NCI-H128 (cell line): ENCODE data around the gene AKAP13.

Source experiments
- DNase-seq: peaks from one replicate; lab custom pipeline; 2025; ENCODE audit not compliant: unreplicated experiment; lab: John Stamatoyannopoulos, UW

Gene AKAP13

DNA sequence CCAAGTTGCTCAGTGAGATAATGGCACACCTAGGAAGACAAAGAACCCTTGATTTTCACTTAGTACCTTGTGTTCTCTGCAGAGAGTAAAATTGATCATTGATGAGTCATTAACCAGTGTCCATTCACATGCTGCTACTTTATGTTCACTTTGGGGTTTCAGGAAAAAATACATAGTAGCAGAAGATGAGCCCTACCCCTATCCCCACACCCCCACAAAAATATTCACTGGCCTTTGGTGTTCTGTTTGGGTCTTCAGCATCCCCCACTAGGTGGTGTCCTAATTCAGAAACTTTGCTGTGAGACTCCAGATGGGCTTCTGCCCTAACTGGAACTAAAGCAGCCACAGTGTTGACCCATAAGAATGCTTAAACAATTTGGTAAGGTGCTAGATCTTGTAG is 235.5 kb downstream of the AKAP13 start:
- DNase-seq, result no peak

DNA sequence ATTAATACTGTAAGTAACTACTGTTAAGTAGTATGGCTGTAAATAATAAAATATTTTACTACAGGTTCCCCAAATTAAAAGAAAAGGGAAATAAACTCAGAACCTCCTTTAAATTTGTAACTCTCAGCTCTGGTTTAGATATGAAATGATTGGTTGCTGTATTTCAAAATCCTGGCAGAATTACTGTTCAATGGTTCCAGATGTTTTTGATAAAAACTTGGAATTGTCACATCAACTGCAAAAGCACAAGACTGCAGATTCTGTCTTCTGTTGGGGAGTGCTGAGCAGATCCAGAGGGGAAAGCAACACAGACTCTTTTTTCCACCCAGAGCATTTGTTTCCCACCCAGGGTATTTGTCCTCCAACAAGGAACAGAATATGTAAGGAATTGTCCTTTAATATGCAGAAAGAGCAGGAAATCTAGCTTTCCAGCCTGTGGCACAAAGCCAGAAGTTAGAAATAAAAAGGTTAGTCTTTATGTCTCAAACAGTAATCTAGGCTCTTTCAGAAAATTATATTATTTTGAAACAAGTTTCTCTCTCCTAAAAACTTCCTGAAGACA is 236.2 kb downstream of the AKAP13 start:
- DNase-seq, result no peak

DNA sequence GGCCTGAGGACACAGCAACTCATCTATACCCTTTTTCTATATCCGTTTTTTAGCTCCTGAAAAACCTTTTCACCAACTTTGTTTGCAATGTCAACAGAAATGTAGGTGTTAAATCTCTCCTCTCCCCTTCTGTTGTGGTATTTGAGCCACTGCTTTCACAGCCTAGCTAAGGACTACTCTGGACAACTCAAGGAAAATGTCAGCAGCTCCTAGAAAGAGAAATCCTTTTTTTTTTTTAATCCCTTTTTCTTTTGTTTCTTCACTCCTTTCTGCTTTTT is 237.8 kb downstream of the AKAP13 start:
- no peak for DNase-seq

DNA sequence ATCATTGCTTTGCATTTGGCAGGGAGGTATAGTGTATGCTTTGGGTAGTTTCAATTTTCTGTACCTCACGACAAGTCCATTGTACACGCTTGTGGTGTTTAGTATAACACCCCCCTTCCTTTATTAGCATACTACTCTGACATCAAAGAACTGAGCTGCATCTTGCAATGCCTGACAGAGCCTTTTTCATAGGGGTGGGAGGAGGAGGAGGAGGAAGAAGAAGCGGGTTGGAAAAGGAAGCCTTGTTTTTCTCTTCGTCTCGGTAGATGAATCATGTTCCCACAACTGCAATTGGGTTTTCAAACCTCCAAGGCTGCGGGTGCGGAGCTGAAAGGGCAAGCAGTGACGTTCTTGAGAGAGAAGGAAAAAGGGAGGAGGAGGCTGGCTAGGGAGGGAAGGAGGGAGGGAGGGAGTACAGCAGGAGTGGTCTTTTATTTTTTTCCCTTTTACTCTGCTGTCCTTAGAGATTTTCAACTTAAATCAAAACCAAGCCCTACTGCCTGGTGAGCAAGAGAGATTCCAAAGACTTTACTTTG is 238.6 kb downstream of the AKAP13 start:
- no peak for DNase-seq

DNA sequence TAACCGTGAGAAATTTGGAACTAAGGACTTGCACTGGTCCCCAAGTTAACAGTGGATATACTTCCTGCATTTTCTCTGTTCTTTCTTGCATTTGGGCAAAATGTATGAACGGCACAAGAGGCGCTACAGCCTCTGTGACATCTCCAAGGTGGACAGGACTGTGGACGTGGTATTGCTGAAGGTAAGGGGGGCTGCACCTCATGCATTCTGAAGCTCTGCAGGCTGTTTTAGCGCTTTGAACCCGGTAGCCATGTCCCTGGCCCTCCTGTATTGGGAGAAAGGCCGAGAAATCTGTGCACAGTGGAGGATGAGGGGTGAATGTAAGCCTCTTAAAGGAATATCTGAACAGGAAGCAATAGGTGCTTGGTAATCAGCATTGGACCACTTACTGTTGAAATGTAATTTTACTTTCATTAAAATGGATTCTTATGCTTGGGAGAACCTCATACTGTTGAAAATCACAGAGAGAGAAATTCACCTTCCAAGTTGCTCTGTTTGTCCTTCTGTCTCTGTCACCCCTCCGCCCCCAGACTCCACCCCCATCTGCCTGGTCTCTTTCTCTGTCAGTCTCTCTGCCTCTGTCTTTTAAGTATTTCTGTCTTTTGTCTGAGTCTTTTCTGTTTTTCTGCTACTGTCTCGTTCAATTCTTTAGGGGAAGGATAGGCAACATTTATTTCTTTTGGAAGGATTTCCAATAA is 239.7 kb downstream of the AKAP13 start:
- no peak for DNase-seq

DNA sequence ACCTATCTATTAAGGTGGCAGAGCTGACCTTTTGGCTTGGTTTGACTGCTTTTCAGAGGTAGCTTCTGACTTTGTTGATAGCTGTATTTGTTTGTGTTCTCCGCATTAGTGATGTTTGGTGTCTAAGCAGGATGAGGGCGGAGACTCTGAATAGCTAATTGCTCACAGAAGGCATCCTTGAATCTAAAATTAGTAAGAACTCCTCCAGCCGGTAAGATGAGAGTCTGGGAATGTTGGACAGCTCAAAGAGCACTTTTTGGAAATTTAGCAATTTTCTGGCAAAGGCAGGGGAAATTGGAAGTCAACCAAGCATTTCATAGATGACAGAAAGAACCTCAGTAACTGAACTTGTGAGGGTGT is 240.3 kb downstream of the AKAP13 start:
- DNase-seq, result no peak

DNA sequence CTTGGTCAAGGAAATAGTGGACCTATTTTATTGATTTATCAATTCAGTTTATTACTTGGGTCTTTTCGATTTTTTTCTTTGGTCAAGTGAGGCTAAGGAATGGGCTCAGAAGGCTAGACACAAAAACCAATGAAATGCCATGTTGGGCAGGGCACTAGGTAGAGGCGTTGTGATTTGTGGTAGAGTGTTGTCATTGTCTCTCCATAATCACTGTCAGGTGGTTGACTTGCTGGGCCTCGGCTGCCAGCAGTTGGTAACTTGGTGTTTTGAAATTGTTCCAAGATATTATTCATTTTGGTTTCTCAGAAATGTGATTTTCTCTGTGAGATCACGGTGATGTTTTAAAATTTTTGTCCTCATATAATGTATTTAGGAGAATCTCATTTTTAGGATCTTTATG is 240.7 kb downstream of the AKAP13 start:
- no peak for DNase-seq

DNA sequence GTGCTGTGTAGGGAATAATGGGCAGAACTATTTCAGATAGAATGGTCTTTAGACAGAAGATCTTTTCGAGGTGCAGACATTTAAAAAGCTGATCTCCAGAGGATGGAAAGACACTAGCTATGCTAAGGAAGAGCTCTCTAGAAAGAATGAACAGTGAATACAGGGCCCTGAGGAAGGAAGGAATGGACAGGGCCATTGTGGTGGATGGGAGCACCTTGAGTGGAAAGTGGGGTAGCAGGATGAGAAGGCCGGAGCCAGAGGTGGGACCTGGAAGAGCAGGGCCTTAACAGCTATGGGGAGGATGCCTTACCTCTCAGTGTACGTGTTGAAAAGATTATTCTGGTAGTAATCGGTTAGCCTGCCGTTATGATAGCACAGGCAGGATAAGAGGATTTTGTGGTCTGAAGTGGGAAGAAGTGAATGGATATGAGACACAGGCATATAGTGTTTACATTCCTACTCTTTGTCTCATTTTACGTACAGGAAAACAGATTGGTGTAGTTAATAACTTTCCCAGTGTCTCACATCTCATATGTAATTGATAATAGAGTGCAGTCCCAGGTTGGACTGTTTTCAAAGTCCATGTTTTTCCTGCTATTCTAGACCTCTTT is 241.9 kb downstream of the AKAP13 start:
- no peak for DNase-seq

DNA sequence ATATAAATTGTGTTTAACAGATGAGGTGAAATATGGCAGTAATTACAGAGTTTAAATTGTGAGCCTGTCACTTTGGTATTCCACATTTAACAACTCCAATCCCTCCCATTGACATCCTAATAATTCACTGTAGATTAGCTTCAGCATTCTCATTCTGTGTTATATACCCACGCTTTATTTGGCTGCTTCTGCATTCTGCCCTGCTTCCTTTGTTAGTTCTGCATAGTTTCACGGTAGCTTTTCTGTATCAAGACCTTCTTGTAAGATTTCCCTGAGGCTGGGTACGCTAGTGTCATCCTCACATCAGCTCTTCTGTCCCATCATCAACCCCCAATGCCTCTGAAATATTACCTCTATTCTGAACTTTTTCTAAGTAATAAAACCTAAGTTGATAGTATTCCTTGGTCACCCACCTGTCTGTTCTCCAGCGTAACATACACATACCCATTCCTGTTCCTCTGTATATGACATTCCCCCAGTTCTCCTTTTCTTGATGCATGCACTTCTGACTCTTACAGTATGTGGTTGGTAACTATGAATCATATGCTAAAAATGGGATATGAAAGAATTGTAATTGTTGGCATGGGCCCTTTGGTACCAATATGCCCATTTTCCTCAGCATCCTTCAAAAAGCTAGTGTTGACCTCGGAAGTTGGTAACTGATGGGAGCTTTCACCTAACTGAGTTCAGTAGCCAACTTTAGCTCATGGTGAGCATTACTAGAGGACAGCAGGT is 243.1 kb downstream of the AKAP13 start:
- no peak for DNase-seq

DNA sequence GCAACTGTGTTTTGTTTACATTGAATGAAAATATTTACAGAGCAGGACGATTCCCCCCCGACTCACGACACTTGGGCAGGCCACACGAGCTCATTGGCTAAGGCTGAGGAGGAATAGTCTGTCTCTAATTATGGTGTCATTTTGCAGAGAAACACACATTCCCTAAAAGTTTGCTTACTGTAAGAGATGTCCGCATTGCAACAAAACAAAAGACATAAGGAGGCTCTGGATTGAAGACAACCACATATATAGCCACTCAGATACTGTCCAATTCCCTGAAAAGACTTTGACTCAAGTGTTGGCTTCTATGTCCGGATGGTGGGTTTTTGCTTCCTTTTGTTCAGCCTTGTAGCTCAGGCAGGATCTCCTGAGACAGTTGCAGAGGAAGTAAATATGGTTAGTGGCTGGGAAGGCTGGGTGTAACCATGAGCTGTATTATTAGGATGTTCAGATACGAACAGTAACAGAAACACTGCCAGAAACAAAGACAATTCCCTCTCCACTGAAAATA is 243.9 kb downstream of the AKAP13 start:
- no peak for DNase-seq

DNA sequence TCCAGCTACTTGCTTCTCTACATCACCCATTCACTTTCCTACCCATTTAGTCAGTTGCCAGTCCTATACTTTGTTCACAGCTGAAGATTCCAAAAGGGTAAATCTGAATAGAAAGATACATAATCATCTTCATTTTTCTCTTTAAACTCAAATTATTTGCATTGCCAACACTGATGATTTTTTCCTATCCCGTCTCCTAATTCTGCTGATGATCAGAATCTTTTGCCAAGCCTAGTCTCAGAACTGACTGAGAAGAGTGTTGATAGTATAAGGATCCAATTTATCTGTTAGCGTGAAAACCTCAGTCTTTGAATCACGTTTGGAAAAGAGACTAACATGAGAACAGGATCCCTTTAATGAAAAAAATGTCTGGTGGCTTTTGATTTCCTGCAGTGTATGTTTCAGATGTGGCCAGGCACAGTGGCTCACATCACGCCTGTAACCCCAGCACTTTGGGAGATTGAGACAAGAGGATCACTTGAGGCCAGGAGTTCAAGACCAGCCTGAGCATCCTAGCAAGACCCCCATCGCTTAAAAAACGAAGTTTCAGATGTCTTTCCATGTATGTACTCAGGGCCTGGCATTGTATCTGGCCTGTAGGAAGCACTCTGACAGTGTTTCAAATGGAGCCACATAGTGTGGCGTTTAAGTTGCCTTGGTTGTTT is 244.9 kb downstream of the AKAP13 start:
- no peak for DNase-seq

DNA sequence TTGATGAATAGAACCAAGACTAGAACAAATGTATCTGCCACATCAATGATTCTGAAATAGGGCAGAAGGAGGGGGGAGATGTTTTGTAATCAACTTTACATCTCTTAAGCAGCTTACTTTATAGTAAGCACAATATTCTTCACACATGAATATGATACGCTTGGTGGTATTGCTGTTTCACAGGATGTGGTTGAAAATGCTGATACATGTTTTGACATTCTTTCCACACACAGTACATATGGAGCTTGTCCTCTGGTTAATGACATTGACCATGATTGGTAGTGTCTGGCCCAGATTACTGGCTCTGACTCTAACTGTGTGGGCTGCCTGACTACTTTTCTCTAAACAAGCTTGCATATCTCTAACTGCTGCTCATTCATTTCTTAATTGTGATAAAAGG is 245.5 kb downstream of the AKAP13 start:
- no peak for DNase-seq

DNA sequence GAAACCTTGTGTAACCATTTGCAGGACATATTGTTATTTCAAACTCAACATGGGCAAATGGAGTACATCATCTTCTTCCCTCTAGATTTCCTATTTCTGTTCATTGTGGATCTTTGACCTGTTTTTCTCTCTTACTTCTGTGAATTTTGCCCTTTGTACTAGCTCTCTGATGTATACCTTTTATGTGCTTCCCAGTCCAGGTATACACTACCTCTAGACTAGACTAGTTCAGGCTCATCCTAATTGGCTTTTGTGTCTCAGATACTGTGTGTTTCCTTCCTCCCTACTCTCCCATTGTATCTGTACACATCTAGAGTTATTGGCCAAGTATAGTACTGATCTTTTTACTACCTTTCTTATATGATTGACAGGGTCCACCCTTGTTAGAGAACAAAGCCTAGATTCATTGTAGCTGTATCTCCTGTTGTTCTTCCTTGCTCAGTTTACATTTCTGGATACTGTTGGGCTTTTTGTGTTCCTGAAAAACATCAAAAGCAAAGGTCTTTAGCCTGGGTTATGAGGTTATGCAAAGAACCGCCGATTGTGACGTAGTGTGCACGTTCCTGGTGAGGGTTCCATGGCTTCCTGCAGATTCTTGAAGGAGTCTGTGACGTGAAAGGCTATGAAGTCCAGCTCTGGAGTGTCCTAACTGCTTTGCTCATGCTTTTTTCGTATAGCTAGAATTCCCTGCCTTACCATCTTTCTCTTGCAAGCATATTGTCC is 247.0 kb downstream of the AKAP13 start:
- no peak for DNase-seq

DNA sequence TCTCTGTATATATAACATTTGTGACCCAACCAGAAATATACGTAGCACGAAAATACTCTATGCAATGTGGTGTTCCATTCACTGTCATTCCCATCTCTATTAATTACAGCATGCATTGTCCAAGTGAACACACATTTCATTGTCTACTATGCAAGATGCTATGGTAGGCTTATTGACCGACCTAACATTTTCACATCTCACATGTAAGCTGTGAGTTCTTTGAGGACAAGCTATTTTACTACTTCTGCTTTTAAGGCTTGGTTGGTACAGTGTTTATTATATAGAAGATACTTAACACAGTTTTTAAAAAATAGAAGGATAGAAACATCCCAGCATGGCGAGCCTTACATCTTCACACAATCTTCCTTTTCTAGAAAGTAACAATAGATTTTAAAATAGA is 249.9 kb downstream of the AKAP13 start:
- no peak for DNase-seq

DNA sequence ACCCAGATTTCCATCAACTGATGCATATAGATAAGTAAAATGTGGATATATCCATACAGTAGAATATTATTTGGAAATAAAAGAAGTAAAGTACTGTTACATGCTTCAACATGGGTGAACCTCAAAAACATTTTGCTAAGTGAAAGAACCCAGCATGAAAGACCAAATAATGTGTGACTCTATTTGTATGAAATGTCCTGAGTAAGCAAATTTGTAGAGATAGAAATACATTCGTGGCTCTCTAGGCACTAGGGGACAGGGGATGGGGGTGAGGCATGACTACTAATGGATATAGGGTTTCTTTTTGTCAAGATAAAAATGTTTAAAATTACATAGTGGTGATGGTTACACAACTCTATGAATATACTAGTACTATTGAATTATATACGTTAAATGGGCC is 250.6 kb downstream of the AKAP13 start:
- DNase-seq, result no peak

DNA sequence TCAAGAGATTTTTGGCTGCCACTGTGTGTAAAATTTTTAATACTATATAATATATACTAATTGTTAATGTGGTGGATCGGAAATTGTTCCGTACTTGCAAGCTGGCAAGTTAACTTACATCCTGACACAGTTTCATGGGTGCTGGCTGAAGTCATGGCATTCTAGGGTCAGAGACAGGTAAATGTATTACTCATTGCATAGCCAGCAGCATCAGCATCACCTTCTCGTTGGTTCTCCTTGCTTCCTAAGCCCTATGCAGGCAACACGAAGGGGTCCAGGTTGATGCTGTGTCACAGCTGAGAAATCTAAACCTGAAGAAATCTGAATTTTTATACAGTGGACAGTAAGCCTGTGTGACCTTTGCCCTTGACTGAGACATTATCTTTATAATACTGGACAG is 251.6 kb downstream of the AKAP13 start:
- DNase-seq, result no peak

DNA sequence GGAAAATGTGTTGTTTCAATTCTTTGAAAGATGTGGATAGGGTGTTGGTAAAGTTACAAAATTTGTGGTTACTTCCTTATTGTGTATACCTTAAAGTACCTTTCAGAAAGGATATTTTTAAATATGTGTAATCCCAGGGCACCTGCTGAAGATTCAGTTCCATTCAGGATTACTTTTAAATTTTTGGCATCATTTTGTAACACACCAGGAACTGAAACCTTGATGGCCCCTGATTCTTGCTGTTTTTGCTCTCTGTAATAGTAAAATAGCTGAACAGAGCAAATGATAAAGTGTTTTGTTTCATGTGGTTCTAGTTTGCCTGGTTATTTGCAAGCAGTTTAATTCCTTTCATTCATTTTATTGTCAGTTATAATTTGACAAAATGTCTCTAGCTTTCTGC is 253.5 kb downstream of the AKAP13 start:
- DNase-seq, result no peak

DNA sequence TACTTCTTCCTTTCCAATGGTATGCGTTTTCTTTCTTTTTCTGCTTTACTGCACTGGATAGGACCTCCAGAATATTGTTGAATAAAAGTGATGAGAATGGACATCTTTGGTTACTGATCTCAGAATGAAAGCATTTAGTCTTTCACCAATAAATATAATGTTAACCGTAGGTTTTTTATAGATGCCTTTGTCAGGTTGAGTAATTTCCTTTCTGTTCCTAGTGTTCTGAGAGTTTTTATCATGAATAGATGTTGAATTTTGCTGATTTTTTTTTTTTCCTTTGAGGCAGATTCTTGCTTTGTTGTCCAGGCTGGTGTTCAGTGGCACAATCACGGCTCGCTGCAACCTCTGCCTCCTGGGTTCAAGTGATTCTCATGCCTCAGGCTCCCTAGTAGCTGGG is 255.9 kb downstream of the AKAP13 start:
- no peak for DNase-seq

DNA sequence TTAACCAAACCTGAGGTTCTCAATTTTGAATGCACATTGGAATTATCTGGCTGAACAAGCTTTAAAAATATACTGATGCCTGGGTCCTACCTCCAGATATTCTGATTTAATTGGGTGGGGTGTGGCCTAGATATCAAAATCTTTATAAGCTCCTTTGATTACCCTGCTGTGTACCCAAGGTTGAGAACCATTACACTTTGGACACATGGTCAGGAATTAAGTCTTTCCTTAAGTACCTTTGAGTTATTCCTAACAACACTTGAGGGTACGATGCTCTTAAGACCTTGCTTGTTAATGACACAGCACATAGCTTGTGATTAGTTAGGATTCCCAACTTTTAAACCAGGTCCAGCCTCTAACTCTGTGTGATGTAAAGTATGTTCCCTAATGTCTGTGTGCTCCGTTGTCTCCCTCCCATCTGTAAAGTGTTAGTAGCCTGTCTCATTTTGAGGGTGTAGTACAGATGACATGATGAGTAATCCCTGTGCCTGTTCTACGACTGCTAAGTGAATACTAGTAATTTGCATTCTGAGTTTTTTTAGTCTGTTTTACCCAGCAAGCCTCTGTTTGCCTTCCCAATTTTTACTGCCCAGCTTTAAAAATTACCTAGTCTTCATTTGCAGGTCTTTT is 259.5 kb downstream of the AKAP13 start:
- DNase-seq, result no peak

DNA sequence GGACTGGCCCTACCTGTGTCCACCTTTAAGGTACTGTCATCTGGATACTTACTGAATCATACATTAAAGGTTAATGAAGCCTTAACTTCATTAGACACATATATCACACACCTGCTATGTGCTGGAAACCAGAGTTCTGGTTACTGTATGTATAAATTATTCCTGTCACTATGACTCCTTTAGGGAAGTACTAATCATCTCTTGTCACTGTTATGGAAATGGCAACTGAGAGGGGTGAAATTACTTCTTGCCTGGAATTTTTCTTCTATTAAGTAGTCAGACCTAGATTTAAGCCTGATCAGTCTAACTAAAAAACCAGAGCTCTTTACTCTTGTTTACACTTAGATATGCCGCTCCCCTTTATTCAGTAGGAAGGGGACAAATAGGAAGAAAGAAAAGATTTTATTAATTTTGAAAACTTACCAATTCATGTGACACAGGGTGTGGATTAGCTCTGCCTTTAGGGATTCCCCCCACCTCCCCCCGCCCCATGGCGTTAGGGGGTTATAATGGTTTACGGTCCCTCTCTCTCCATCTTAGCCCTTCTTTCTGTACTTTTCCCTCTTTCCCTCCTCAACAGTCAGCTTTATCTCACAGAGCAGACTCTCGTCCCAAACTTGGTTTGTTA is 261.8 kb downstream of the AKAP13 start:
- DNase-seq, result no peak
